ENCODE data around the gene SCIMP.
"Not testable (repeated sequence)": the region's sequence is repeated elsewhere in the genome, so short reads cannot be mapped to it uniquely, and the experiment has no call there.

SCIMP gene

DNA sequence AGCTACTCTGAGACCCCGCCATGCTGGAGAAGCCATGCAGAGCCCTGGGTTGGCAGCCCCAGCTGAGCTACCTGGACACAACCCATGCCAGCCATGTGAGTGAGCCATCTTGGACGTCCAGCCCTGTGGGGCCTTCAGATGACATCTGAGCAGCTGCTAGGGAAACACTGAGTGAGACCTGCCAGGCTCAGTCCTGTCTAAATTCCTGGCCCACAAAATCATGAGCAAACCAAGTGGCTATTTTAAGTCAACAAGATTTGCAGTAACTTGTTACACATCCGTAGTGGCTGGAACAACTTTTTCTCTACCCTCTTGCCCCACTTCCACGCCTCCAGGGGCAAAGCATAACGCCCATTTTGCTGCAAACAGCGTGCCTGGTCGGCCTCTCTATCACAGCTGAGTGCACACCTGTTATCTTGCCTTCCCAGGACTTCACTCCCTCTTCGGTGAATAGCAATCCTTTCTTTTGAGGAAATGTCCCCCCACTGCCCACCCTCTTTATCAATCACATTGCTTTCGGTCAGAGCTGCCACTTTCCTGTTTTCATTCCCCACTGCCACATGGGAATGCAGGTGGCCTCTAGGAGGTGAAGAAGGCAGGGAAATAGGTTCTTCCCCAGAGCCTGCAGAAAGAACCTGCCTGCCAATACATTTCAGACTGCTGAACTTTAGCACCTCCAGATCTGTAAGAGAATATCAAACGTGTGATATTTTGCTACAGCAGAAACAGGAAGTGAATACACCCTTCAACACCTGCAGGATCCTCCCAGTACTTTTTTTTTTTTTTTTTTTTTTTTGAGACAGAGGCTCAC is 7.4 kb upstream of the SCIMP start:
- in situ Hi-C loops (cut with MboI; ENCODE audit: low pct_unique_long_range_greater_than_20kb, low sequenced_read_pairs) = no loop called here
- DNase-seq = no peak

DNA sequence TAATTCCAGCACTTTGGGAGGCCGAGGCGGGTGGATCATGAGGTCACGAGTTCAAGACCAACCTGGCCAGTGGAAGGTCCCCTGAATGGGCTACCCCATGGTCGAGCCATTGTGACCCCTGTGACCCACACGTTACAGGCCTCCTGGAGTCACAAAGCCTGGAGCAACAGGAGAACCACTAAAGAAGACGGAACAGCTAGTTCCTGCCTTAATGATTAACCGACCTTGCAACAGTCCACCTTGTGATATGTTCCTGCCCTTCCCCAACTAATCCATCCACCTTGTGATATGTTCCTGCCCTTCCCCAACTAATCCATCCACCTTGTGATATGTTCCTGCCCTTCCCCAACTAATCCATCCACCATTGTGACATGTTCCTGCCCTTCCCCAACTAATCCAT is 5.1 kb upstream of the SCIMP start:
- DNase-seq; in situ Hi-C loops (cut with MboI; ENCODE audit: low pct_unique_long_range_greater_than_20kb, low sequenced_read_pairs): not testable (repeated sequence)

DNA sequence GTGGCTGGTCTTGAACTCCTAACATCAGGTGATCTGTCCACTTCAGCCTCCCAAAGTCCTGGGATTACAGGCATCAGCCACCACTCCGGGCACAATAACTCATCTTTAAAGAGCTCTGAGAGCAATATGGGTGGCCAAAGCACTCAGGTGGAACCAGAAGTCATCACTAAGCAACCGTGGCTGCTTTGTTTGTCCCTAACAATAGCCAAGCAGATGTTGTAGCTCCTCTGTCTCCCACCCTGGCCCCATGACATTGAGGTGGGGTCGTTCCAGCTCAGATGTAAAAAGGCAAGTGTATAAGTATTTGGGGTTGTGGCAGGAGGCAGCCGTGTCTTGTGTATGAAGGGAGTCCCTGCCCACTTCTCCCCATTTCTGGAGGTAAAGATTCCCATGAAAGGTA is 3.7 kb upstream of the SCIMP start:
- DNase-seq = no peak
- in situ Hi-C loops (cut with MboI; ENCODE audit: low pct_unique_long_range_greater_than_20kb, low sequenced_read_pairs) = no loop called here

DNA sequence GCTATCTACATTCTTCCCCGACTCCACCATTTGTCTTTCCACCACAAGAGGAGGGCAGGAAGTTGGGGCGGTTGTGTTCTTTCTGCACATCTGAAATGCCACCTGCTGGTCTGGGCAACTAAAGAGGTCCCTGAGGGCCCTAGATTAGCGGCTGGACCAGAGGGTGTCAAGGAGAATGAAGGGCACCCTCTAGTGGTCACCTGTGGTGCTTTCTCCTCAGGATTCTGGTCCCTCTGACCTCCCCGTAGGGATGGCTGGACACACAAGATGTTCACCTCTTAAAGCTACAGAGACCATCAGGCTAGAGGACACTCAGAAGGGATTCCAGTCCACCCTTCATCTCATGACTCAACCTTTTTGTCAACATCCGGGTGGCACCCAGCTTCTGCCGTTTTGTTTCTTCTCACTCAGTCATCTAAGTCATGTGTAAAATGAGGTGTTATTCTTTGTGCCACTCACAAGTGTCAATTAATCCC is 2.9 kb upstream of the SCIMP start:
- in situ Hi-C loops (cut with MboI; ENCODE audit: low pct_unique_long_range_greater_than_20kb, low sequenced_read_pairs) = no loop called here

DNA sequence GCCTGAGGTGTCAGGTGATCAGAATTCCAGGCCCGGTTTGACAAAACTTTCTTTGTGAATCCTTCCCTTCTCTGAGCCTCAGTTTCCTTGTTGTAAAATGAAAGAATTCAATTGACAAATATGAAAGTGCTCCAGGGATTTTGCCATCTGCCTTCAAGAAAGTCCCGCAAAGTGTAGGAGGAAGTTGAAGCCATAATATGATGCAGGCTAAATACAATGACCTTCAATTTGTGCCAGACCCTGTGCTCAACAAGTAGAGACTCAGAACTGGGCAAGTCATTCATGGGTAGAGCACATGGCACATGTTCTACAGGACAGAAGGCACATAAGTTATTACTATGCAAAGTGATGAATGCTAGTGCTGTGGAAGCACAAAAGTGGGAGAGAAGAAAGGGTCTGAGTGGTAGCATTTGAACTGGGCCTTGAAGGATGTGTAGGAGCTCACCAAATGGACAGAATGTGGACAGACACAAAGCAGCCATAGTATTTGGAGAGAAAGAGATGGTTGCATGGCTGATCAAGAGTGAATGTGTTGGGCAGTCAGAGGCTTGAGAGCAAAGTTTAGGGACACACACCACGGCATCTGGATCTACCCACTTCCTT is 2.4 kb upstream of the SCIMP start:
- no peak for DNase-seq
- in situ Hi-C loops (cut with MboI; ENCODE audit: low pct_unique_long_range_greater_than_20kb, low sequenced_read_pairs) = no loop called here

More for the DNA sequence above, 2.9 kb upstream of the SCIMP start:
- DNase-seq = peak; percentile 82

DNA sequence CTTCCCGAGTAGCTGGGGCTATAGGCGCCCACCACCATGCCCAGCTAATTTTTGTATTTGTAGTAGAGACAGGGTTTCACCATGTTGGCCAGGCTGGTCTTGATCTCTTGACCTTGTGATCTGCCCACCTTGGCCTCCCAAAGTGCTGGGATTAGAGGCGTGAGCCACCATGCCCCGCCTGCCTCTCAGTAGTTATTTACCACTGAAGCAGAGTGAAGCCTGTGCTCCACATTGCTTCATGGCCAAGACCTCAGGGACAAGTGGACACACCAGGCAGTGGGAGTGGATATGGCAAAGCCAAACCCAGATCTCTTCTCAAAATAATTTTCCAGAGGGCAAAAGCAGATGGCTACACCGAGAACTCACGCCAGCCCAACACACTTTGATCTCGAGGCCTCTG is 1.2 kb downstream of the SCIMP start:
- in situ Hi-C loops (cut with MboI; ENCODE audit: low pct_unique_long_range_greater_than_20kb, low sequenced_read_pairs); DNase-seq: not testable (repeated sequence)

DNA sequence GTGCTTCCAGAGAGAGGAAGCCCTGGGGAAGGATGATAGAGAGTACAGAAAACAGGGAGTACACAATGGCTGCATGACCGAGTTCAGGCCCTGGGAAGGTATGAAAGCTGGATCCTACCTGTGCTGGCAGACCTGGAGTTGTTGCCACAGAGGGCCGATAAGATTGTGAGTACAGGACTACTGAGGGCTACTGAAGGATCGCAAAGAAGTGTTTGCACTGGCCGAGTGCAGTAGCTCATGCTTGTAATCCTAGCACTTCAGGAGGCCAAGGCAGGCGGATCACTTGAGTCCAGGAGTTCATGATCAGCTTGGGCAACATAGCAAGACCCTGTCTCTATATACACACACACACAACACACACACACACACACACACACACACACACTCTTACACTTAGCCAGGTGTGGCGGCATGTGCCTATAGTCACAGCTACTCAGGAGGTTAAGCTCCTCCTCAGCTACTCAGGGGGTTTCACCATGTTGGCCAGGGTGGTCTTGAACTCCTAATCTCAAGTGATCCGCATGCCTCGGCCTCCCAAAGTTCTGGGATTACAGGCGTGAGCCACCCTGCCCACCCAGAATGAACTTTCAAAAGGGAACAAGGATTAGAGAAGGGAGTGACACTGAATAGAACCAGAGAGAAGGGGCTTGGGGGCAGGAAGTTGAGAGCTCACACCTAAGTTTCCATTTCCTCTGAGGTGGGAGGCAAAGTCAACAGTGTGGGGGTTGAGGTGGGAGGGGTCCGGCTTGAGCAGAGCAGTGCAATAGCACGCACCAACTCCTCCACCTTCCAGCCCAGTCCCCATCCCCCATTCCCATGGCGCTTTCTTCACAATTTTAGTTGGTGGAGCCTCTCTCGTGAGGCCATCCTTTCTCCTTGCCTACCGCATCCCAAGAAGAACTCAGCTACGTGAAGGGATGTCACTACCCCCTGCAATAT is 7.5 kb downstream of the SCIMP start:
- DNase-seq = peak; percentile 14
- in situ Hi-C loops (cut with MboI; ENCODE audit: low pct_unique_long_range_greater_than_20kb, low sequenced_read_pairs) = no loop called here

DNA sequence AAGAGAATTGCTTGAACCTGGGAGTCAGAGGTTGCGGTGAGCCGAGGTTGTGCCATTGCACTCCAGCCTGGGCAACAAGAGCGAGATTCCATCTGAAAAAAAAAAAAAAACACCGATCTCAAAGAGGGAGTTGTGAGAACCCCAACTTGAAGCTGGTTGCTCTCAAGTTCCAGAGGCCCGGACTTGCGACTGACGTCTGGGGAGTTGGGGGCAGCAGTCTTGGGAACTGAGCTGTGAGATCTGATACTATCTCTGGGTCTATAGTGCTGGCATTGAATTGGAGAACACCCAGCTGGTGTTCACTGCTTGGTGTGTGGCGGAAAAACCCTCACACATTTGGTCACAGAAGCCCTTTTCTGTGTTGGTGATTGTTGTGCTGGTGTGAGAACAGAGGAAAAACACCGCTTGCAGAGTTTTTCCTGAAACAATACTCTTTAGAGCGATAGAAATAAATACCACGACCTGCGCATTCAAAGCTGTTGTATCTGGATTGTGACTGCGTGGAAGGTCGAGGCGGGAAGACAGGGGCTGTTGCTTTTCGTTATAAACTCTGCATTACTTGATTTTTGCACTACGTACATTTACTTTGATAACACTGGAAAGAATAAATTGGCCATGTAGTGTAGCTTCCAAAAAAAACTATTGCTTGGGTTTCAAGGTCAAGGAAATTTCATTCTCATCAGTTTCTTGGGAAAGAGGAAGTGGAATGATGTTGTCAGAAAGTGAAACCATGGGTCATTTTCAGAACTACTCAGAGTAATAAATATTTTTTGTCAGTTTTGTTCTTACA is 8.8 kb downstream of the SCIMP start:
- DNase-seq = peak; percentile 35
- in situ Hi-C loops (cut with MboI; ENCODE audit: low pct_unique_long_range_greater_than_20kb, low sequenced_read_pairs) = no loop called here

DNA sequence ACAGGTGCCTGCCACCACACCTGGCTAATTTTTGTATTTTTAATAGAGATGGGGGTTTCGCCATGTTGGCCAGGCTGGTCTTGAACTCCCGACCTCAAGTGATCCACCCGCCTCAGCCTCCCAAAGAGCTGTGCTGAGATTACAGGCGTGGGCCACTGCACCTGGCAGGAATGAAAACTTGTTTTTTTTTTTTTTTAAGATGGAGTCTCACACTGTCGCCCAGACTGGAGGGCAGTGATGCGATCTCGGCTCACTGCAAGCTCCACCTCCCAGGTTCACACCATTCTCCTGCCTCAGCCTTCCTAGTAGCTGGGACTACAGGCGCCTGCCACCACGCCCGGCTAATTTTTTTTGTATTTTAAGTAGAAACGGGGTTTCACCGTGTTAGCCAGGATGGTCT is 12.7 kb downstream of the SCIMP start:
- in situ Hi-C loops (cut with MboI; ENCODE audit: low pct_unique_long_range_greater_than_20kb, low sequenced_read_pairs); DNase-seq: not testable (repeated sequence)

DNA sequence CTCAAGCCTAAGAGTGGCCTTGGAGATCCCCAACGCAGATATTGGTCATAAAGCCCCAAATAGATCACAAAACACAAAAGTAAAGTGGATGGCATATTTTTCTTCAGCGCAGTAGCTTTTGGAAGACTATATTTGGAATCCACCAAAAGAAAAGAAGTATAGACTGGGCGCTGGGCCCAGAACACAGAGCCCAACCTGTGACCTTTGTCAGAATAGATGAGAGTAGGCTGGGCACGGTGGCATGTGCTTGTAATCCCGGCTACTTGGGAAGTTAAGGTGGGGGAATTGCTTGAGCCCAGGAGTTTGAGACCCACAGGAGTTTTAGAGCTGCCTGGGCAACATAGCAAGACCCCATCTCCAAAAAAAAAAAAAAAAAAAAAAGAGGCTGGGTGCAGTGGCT is 14.6 kb downstream of the SCIMP start:
- in situ Hi-C loops (cut with MboI; ENCODE audit: low pct_unique_long_range_greater_than_20kb, low sequenced_read_pairs) = no loop called here

DNA sequence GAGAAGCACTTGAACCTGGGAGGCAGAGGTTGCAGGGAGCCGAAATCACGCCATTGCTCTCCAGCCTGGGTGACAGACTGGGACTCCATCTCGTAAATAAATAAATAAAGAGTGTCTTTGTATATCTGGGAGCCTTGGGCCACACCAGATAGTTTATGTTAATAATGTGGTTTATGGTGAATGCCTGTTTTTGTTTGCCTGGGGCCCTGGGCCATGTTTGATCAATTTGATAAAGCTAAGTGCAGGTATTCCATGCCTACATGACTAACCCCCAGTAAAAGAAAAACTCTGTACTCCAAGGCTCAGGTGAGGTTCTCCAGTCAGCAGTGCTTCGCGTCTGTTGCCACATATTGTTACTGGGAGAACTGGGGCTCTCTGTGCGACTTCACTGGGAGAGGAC is 15.1 kb downstream of the SCIMP start:
- no peak for DNase-seq
- in situ Hi-C loops (cut with MboI; ENCODE audit: low pct_unique_long_range_greater_than_20kb, low sequenced_read_pairs) = no loop called here

More for the DNA sequence above, 14.6 kb downstream of the SCIMP start:
- no peak for DNase-seq

DNA sequence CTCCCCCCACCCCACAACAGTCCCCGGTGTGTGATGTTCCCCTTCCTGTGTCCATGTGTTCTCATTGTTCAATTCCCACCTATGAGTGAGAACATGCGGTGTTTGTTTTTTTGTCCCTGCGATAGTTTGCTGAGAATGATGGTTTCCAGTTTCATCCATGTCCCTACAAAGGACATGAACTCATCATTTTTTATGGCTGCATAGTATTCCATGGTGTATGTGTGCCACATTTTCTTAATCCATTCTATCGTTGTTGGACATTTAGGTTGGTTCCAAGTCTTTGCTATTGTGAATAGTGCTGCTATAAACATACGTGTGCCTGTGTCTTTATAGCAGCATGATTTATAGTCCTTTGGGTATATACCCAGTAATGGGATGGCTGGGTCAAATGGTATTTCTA is 17.1 kb downstream of the SCIMP start:
- in situ Hi-C loops (cut with MboI; ENCODE audit: low pct_unique_long_range_greater_than_20kb, low sequenced_read_pairs); DNase-seq: not testable (repeated sequence)

DNA sequence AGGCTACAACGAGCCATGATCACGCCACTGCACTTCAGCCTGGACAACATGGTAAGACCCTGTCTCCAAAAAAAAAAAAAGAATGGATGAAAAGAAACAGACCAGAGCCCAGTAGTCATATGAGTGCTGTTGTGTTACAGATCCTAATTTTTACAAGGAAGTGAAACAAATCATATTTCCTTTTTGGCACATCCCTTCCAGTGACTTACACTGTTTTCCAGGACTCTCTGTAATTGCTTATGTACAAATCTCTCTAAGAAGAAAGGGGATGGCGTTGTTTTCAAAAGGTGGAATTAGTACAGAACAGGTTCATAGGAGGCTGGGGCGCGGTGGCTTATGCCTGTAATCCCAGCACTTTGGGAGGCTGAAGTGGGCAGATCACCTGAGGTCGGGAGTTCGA is 23.2 kb downstream of the SCIMP start:
- no peak for DNase-seq
- in situ Hi-C loops (cut with MboI; ENCODE audit: low pct_unique_long_range_greater_than_20kb, low sequenced_read_pairs) = no loop called here

DNA sequence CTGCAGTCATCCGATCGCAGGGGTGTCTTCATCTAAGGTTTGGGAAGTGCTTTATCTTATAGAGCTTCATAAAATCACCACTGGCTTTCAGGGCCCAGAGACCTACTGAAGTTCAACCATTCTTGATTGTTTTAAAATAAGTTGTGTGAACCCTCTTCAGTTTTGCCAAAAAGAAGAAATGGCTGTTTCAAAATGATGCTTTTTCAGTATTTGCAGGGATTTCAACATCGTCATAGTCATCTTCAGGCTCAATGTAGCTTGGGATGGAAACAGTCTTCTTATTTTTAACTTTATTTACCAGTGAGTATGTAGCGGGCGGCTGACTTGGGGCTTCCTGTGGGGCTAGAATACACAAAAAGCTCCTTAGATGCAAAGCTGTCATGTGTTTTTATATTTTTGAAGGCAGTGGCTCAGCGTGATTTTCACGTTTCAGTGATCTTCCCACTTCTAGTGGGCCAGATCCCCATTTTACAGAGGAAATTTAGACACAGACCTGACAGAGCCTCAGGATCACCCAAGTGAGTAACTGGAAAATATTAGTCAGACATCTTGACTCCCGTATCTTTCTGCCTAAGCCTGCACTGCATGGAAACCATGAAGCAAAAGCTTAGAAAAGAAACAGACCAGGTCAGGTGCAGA is 23.9 kb downstream of the SCIMP start:
- in situ Hi-C loops (cut with MboI; ENCODE audit: low pct_unique_long_range_greater_than_20kb, low sequenced_read_pairs) = no loop called here

DNA sequence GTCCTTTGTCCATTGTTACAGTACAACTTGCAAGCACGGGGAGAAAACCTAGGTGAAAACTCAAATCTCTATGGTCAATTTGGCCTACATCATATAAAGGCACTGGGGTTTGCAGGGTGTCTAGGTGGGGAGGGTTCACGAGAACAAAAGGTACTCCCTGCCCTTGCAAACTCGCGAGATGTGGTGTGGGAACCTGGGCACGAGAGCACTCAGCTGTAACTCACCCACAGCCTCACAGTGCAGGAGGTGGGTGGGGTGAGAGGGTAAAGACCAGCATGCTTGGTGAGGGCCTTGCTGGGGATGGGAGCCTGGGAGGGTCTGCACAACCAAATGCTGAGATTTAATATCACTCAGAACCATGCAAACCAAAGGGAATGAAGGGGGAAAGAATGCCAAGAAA is 24.6 kb downstream of the SCIMP start:
- DNase-seq = no peak
- in situ Hi-C loops (cut with MboI; ENCODE audit: low pct_unique_long_range_greater_than_20kb, low sequenced_read_pairs) = no loop called here

More for the DNA sequence above, 23.9 kb downstream of the SCIMP start:
- no peak for DNase-seq

DNA sequence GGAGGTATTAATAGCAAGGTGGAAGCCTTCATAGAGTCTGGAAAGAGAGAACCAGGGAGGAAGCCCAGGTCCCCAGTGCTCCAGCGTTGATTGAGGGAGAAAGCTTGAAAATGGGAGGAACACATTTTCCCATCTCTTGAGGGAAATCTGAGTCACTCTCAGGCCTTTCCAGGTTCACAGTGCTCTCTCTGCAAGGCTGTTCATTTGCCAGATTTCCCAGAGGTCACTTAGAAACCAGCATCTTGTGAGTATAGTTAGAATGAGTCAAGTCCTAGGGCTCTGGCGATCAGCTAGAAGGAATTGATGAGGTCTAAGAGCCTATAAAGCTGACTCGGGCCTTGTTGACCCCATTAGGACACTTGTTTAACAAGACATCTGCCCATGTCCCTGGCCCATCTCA is 25.3 kb downstream of the SCIMP start:
- in situ Hi-C loops (cut with MboI; ENCODE audit: low pct_unique_long_range_greater_than_20kb, low sequenced_read_pairs) = no loop called here

DNA sequence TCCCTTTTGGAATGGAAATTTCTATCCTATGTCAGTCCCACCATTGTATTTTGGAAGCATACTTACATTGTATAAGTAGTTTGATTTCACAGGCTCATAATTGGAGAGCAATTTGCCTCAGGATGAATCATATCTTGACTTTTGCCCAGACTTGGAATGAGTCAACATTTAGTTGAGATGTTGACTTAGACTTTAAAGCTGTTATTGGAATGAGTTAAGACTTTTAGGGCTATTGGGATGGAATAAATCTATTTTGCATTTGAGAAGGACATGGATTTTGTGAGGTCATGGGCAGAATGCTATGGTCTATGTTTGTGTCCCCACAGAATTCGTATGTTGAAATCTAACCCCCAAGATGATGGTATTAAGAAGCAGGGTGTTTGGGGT is 30.8 kb downstream of the SCIMP start:
- no peak for DNase-seq
- in situ Hi-C loops (cut with MboI; ENCODE audit: low pct_unique_long_range_greater_than_20kb, low sequenced_read_pairs) = no loop called here

More for the DNA sequence above, 25.3 kb downstream of the SCIMP start:
- DNase-seq = no peak

DNA sequence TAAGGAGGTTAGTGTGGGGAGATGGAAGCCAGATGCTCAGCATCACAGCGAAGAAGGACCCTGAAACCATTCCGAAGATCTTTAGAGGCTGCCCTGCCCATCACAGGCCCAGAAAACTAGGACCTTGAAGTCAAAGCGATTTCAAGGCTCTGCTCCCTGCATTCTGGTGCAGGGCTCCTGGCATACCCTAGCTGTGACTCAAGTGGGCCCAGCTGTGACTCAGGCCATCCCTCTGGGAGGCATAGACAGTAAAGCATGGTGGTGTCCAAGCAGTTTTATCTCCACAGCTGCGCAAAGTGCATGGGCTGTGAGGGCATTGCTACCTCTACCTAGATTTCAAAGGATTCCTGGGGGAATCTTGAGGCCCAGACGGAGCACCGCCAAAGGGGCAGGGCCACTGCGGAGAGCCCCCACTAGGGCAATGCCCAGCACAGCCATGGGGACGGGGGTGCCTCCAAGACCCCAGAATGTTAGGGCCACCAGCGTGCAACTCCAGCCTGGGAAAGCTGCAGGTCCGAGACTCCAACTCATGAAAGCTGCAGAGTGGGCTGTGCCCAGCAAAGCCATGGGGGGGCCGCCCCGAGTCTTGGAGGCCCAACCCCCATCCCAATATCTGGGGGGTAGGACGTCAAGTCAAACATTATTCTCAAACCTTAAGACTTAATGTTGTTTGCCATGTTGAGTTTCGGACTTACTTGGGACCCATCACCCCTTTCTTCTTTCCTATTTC is 31.3 kb downstream of the SCIMP start:
- no peak for DNase-seq
- in situ Hi-C loops (cut with MboI; ENCODE audit: low pct_unique_long_range_greater_than_20kb, low sequenced_read_pairs) = no loop called here

All from KBM-7 (cell line).